PC-9 (cell line): ENCODE results near the gene FAM217A.

ENCODE experiments used
- CTCF ChIP-seq: fragments of 200-600 bp; sonication (generic); conservative IDR thresholded peaks from 2 replicates; pipeline ENCODE4 v1.6.1; 2017; ENCODE audit warnings: mixed run types, antibody characterized with exemption, mild to moderate bottlenecking, moderate library complexity
- EZH2 ChIP-seq: fragments of 200-600 bp; sonication (generic); IDR thresholded peaks from 2 replicates; pipeline ENCODE4 v1.8.0; 2017; ENCODE audit warnings: antibody characterized with exemption, low read depth

GRCh38 chr6:4049246-4049645 lies 29.7 kb downstream of the FAM217A start:
- TF ChIP-seq CTCF: no peak
- no peak for TF ChIP-seq EZH2
